DMS79 (cell line): ENCODE data around the gene ADARB2.
"Not testable (repeated sequence)": the region's sequence is repeated elsewhere in the genome, so short reads cannot be mapped to it uniquely, and the experiment has no call there.

ENCODE experiments used
- DNase-seq: peaks from one replicate; lab custom pipeline; 2025; lab: John Stamatoyannopoulos, UW

Gene ADARB2

GRCh38 chr10:1427521-1428186, 309.7 kb downstream of the ADARB2 start:
- not testable (repeated sequence) for DNase-seq

GRCh38 chr10:1426786-1427185, 310.5 kb downstream of the ADARB2 start:
- DNase-seq = no peak

- DNase-seq = no peak
Measured at GRCh38 chr10:1425879-1426278, 311.4 kb downstream of the ADARB2 start.

GRCh38 chr10:1424648-1425047, 312.7 kb downstream of the ADARB2 start:
- no peak for DNase-seq

GRCh38 chr10:1423676-1424253, 313.6 kb downstream of the ADARB2 start:
- DNase-seq = no peak

GRCh38 chr10:1422275-1422674, 315.1 kb downstream of the ADARB2 start:
- DNase-seq = no peak

- DNase-seq = peak; percentile 55
Measured at GRCh38 chr10:1420661-1421362, 316.5 kb downstream of the ADARB2 start.

- DNase-seq = no peak
Measured at GRCh38 chr10:1419796-1420610, 317.3 kb downstream of the ADARB2 start.

GRCh38 chr10:1418031-1418550, 319.2 kb downstream of the ADARB2 start:
- DNase-seq = no peak

GRCh38 chr10:1417574-1417973, 319.8 kb downstream of the ADARB2 start:
- DNase-seq = no peak

- no peak for DNase-seq
Measured at GRCh38 chr10:1416456-1417037, 320.8 kb downstream of the ADARB2 start.

- no peak for DNase-seq
Measured at GRCh38 chr10:1414893-1415292, 322.4 kb downstream of the ADARB2 start.

GRCh38 chr10:1414346-1414745, 323.0 kb downstream of the ADARB2 start:
- DNase-seq = not testable (repeated sequence)

- no peak for DNase-seq
Measured at GRCh38 chr10:1413823-1414222, 323.5 kb downstream of the ADARB2 start.

- no peak for DNase-seq
Measured at GRCh38 chr10:1413256-1413655, 324.1 kb downstream of the ADARB2 start.

GRCh38 chr10:1412531-1413189, 324.7 kb downstream of the ADARB2 start:
- no peak for DNase-seq

GRCh38 chr10:1411956-1412355, 325.4 kb downstream of the ADARB2 start:
- no peak for DNase-seq

- DNase-seq = no peak
Measured at GRCh38 chr10:1411451-1411850, 325.9 kb downstream of the ADARB2 start.

GRCh38 chr10:1410469-1411395, 326.6 kb downstream of the ADARB2 start:
- DNase-seq = no peak

- DNase-seq = no peak
Measured at GRCh38 chr10:1410032-1410431, 327.3 kb downstream of the ADARB2 start.
